Measurements from ENCODE around the gene CTAGE9.

- TF ChIP-seq CTCF (conservative IDR thresholded peaks at IDR 0.05; ENCODE audit: low read depth, low read length) = no peak
- no peak for TF ChIP-seq EZH2phosphoT487 (IDR thresholded peaks at IDR 0.05; ENCODE audit: borderline replicate concordance, low read length)
Measured at GRCh38 chr6:131729550-131729949, 18.7 kb upstream of the CTAGE9 start.
